ENCODE measurements around the gene KLRC2. TPM values are rescaled to one million over a fixed set of nuclear protein-coding genes. Genes with fewer than 3 reads are reported as not detected.
"Not testable (repeated sequence)": the region's sequence is repeated elsewhere in the genome, so short reads cannot be mapped to it uniquely, and the experiment has no call there.

Gene KLRC2
- total and polyA plus RNA-seq, 4 donors, result 9.7 to 29.0 (median 12.1) TPM

DNA sequence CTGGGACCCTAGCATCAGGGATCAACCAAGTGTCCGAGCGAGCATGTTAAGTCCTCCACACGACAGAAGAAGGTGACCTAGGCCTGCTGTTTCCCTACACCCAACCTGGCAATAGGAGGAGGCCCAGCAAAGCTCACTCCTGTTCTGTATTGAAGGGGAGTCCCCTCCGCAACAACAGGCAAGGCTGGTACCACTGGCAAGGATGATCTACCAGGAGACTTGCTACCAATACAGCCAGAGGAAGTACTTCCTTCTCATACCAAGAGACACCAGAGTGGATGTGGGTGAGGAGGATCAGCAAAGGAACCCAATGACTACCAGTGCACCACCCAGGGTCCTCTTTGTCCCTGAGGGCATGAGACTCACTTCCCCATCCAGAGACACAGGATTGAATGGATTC, 12.4 kb upstream of the KLRC2 start:
- no peaks in the 10 kb centered on the region for H3K36me3 ChIP-seq (ENCODE audit: control insufficient read depth, insufficient read depth, low read length)
- H3K27me3 ChIP-seq (ENCODE audit: control insufficient read depth, insufficient read depth, low read length), result no peaks in the 10 kb centered on the region
- WGBS (ENCODE audit: insufficient coverage), result no CpG with 5 or more reads among the region's 4 CpGs
- H3K9me3 ChIP-seq (ENCODE audit: control insufficient read depth, insufficient read depth, low read length), result no peaks in the 10 kb centered on the region
- no peak for DNase-seq (ENCODE audit: low read depth in 4 of 6, low spot score in 6 of 6)
- no peak overlapping the region for H3K4me3 ChIP-seq (ENCODE audit: low read depth, low read length)
- no peak overlapping the region for H3K27ac ChIP-seq (ENCODE audit: low read depth, low read length)
- no peaks in the 10 kb centered on the region for H3K4me1 ChIP-seq (ENCODE audit: control insufficient read depth, insufficient read depth, low read length)

DNA sequence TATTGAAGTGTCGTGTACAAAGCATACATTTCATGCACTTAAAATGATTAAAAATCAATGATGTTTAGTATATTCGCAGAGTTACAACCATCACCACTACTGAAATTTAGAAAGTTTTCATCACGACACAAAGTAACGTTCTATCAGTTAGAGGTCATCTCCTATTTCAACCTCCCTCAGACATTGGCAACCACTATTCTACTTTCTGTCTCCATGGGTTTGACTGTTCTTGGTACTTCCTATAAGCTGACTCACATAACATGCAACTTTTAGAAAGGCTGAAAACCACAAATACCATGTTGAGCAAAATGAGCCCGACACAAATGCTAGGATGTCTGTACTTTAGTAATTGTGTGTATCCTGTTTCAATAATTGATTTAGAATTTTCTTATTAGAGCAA, 10.2 kb upstream of the KLRC2 start:
- DNase-seq (ENCODE audit: low read depth in 4 of 6, low spot score in 6 of 6), result not testable (repeated sequence)

DNA sequence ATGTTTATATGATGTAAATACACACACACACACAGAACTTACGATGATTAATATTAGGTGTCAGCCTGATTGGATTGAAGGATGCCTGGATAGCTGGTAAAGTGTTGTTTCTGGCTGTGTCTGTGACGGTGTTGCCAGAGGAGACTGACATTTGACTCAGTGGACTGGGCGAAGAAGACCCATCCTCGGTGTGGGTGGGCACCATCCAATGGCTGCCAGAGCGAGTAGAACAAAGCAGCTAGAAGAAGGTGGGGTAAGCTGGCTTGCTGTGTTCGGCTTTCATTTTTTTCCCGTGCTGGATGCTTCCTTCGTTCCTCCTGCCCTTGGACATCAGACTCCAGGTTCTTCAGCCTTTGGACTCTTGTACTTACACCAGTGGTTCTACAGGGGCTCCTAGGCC, 5.3 kb upstream of the KLRC2 start:
- H3K4me3 ChIP-seq (ENCODE audit: low read depth, low read length); H3K4me1 ChIP-seq (ENCODE audit: control insufficient read depth, insufficient read depth, low read length); H3K36me3 ChIP-seq (ENCODE audit: control insufficient read depth, insufficient read depth, low read length); H3K27me3 ChIP-seq (ENCODE audit: control insufficient read depth, insufficient read depth, low read length); H3K9me3 ChIP-seq (ENCODE audit: control insufficient read depth, insufficient read depth, low read length); H3K27ac ChIP-seq (ENCODE audit: low read depth, low read length); DNase-seq (ENCODE audit: low read depth in 4 of 6, low spot score in 6 of 6): not testable (repeated sequence)
- WGBS (ENCODE audit: insufficient coverage), result 94% methylated on average over 6 of the region's 8 CpGs

More for the DNA sequence above, 10.2 kb upstream of the KLRC2 start:
- H3K36me3 ChIP-seq (ENCODE audit: control insufficient read depth, insufficient read depth, low read length); H3K9me3 ChIP-seq (ENCODE audit: control insufficient read depth, insufficient read depth, low read length); H3K27me3 ChIP-seq (ENCODE audit: control insufficient read depth, insufficient read depth, low read length); H3K4me1 ChIP-seq (ENCODE audit: control insufficient read depth, insufficient read depth, low read length); H3K27ac ChIP-seq (ENCODE audit: low read depth, low read length); H3K4me3 ChIP-seq (ENCODE audit: low read depth, low read length): not testable (repeated sequence)
- 80% methylated on average over 1 of the region's 5 CpGs for WGBS (ENCODE audit: insufficient coverage)

DNA sequence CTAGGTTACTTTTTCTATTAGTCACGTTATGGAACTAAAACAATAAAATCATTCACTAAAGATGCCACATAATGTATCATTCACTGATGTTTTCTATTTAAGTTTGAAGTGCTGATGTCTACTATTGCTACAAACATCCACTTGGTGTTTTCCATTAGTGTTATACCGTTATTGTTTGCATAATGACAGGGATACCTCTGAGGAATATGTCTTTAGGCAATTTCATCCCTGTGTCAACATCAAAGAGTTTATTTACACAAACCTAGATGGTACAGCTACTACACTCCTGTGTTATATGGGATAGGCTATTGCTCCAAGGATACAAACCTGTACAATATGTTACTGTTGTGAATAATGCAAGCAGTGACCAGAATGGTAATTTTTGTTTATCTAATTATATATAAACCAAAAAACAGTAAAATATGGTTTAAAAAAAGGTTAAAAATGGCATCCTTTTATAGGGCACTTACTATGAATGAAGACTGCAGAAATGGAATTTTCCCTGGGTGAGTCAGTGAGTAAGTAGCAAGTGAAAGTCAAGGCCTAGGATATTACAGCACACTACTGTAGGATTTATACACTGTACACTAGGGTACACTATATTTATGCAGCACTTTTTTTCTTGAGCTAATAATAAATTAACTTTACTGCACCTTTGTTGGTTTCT, 3.9 kb upstream of the KLRC2 start:
- DNase-seq (ENCODE audit: low read depth in 4 of 6, low spot score in 6 of 6); H3K27me3 ChIP-seq (ENCODE audit: control insufficient read depth, insufficient read depth, low read length); H3K9me3 ChIP-seq (ENCODE audit: control insufficient read depth, insufficient read depth, low read length); H3K4me1 ChIP-seq (ENCODE audit: control insufficient read depth, insufficient read depth, low read length); H3K36me3 ChIP-seq (ENCODE audit: control insufficient read depth, insufficient read depth, low read length); H3K4me3 ChIP-seq (ENCODE audit: low read depth, low read length); H3K27ac ChIP-seq (ENCODE audit: low read depth, low read length): not testable (repeated sequence)
- no CpG with 5 or more reads among the region's 2 CpGs for WGBS (ENCODE audit: insufficient coverage)

DNA sequence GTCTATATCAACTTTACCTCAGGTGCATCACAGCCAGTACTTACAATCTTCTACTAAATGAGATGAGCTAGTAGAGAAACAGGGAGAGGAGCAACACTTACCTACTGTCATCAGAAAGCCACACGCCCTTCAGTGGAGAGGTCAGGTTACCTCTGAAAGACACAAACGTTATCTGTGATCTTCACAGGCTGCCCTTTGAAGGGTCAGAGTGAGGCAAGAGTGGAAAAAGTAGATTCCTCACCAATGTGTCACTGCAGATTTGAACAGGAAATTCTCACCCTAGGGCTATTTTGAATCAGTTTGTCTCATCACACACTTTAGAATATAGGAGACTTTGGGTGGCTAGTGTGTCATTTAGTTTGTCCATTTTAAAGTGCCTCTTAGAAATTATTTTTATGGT, 1.8 kb upstream of the KLRC2 start:
- not testable (repeated sequence) for H3K4me3 ChIP-seq (ENCODE audit: low read depth, low read length)

DNA sequence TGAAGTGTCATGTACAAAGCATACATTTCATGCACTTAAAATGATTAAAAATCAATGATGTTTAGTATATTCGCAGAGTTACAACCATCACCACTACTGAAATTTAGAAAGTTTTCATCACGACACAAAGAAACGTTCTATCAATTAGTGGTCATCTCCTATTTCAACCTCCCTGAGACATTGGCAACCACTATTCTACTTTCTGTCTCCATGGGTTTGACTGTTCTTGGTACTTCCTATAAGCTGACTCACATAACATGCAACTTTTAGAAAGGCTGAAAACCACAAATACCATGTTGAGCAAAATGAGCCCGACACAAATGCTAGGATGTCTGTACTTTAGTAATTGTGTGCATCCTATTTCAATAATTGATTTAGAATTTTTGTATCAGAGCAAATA, 5.2 kb downstream of the KLRC2 start:
- H3K27ac ChIP-seq (ENCODE audit: low read depth, low read length); H3K4me3 ChIP-seq (ENCODE audit: low read depth, low read length); H3K4me1 ChIP-seq (ENCODE audit: control insufficient read depth, insufficient read depth, low read length); DNase-seq (ENCODE audit: low read depth in 4 of 6, low spot score in 6 of 6); H3K36me3 ChIP-seq (ENCODE audit: control insufficient read depth, insufficient read depth, low read length); H3K27me3 ChIP-seq (ENCODE audit: control insufficient read depth, insufficient read depth, low read length); H3K9me3 ChIP-seq (ENCODE audit: control insufficient read depth, insufficient read depth, low read length): not testable (repeated sequence)
- WGBS (ENCODE audit: insufficient coverage), result 100% methylated on average over 2 of the region's 4 CpGs

More for the DNA sequence above, 1.8 kb upstream of the KLRC2 start:
- not testable (repeated sequence) for DNase-seq (ENCODE audit: low read depth in 4 of 6, low spot score in 6 of 6); H3K36me3 ChIP-seq (ENCODE audit: control insufficient read depth, insufficient read depth, low read length); H3K9me3 ChIP-seq (ENCODE audit: control insufficient read depth, insufficient read depth, low read length); H3K27me3 ChIP-seq (ENCODE audit: control insufficient read depth, insufficient read depth, low read length); H3K4me1 ChIP-seq (ENCODE audit: control insufficient read depth, insufficient read depth, low read length); H3K27ac ChIP-seq (ENCODE audit: low read depth, low read length)
- no CpG with 5 or more reads among the region's 2 CpGs for WGBS (ENCODE audit: insufficient coverage)

DNA sequence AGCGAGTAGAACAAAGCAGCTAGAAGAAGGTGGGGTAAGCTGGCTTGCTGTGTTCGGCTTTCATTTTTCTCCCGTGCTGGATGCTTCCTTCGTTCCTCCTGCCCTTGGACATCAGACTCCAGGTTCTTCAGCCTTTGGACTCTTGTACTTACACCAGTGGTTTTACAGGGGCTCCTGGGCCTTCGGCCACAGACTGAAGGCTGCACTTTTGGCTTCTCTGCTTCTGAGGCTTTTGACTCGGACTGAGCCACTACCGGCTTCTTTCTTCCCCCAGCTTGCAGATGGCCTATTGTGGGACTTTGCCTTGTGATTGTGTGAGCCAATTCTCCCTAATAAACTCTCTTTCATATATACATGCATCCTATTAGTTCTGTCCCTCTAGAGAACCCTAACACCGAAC, 9.9 kb downstream of the KLRC2 start:
- not testable (repeated sequence) for DNase-seq (ENCODE audit: low read depth in 4 of 6, low spot score in 6 of 6)

DNA sequence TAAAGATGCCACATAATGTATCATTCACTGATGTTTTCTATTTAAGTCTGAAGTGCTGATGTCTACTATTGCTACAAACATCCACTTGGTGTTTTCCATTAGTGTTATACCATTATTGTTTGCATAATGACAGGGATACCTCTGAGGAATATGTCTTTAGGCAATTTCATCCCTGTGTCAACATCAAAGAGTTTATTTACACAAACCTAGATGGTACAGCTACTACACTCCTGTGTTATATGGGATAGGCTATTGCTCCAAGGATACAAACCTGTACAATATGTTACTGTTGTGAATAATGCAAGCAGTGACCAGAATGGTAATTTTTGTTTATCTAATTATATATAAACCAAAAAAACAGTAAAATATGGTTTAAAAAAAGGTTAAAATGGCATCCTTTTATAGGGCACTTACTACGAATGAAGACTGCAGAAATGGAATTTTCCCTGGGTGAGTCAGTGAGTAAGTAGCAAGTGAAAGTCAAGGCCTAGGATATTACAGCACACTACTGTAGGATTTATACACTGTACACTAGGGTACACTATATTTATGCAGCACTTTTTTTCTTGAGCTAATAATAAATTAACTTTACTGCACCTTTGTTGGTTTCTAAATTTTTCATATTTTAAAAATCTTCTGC, 11.4 kb downstream of the KLRC2 start:
- WGBS (ENCODE audit: insufficient coverage), result no CpG with 5 or more reads among the region's 1 CpG
- not testable (repeated sequence) for H3K27me3 ChIP-seq (ENCODE audit: control insufficient read depth, insufficient read depth, low read length); DNase-seq (ENCODE audit: low read depth in 4 of 6, low spot score in 6 of 6)

More for the DNA sequence above, 9.9 kb downstream of the KLRC2 start:
- H3K9me3 ChIP-seq (ENCODE audit: control insufficient read depth, insufficient read depth, low read length); H3K4me1 ChIP-seq (ENCODE audit: control insufficient read depth, insufficient read depth, low read length); H3K27ac ChIP-seq (ENCODE audit: low read depth, low read length); H3K36me3 ChIP-seq (ENCODE audit: control insufficient read depth, insufficient read depth, low read length); H3K27me3 ChIP-seq (ENCODE audit: control insufficient read depth, insufficient read depth, low read length); H3K4me3 ChIP-seq (ENCODE audit: low read depth, low read length): not testable (repeated sequence)
- WGBS (ENCODE audit: insufficient coverage), result 80% methylated on average over 4 of the region's 8 CpGs

DNA sequence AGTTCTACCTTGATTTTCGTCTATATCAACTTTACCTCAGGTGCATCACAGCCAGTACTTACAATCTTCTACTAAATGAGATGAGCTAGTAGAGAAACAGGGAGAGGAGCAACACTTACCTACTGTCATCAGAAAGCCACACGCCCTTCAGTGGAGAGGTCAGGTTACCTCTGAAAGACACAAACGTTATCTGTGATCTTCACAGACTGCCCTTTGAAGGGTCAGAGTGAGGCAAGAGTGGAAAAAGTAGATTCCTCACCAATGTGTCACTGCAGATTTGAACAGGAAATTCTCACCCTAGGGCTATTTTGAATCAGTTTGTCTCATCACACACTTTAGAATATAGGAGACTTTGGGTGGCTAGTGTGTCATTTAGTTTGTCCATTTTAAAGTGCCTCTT, 13.7 kb downstream of the KLRC2 start:
- not testable (repeated sequence) for H3K4me1 ChIP-seq (ENCODE audit: control insufficient read depth, insufficient read depth, low read length); H3K9me3 ChIP-seq (ENCODE audit: control insufficient read depth, insufficient read depth, low read length); H3K27me3 ChIP-seq (ENCODE audit: control insufficient read depth, insufficient read depth, low read length); H3K27ac ChIP-seq (ENCODE audit: low read depth, low read length); H3K4me3 ChIP-seq (ENCODE audit: low read depth, low read length); H3K36me3 ChIP-seq (ENCODE audit: control insufficient read depth, insufficient read depth, low read length); DNase-seq (ENCODE audit: low read depth in 4 of 6, low spot score in 6 of 6)
- WGBS (ENCODE audit: insufficient coverage), result no CpG with 5 or more reads among the region's 3 CpGs

More for the DNA sequence above, 11.4 kb downstream of the KLRC2 start:
- H3K36me3 ChIP-seq (ENCODE audit: control insufficient read depth, insufficient read depth, low read length); H3K9me3 ChIP-seq (ENCODE audit: control insufficient read depth, insufficient read depth, low read length); H3K4me3 ChIP-seq (ENCODE audit: low read depth, low read length); H3K4me1 ChIP-seq (ENCODE audit: control insufficient read depth, insufficient read depth, low read length); H3K27ac ChIP-seq (ENCODE audit: low read depth, low read length): not testable (repeated sequence)

DNA sequence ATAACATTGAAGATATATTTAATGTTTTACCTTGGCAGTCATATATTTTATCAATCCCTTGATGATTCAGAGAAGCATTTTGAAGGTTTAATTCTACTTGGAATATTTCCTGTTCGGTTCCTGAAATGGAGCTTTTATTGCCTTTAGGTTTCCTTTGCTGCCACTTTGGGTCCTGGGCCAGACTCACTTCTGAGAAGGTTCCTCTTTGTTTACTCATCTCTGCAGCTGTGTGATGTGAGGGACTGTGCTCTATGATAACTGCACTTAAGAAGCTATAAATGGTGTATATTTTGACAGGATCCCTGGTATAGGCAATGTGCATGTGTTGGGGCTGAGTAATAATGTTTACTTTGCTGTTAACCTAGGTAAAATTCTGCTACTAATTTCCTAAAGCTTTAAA, 15.5 kb downstream of the KLRC2 start, which contains the start of gene KLRC3:
Gene KLRC3 (minus strand): TSS at position 262 of the 400 bp plus-strand sequence. CDS start 45 bp downstream, at position 217.
- H3K27ac ChIP-seq (ENCODE audit: low read depth, low read length); H3K9me3 ChIP-seq (ENCODE audit: control insufficient read depth, insufficient read depth, low read length); DNase-seq (ENCODE audit: low read depth in 4 of 6, low spot score in 6 of 6); H3K4me1 ChIP-seq (ENCODE audit: control insufficient read depth, insufficient read depth, low read length); H3K27me3 ChIP-seq (ENCODE audit: control insufficient read depth, insufficient read depth, low read length); H3K36me3 ChIP-seq (ENCODE audit: control insufficient read depth, insufficient read depth, low read length): not testable (repeated sequence)
- peak within 1 kb of the TSS; percentile 18 for H3K4me3 ChIP-seq (ENCODE audit: low read depth, low read length)
- WGBS (ENCODE audit: insufficient coverage), result no CpG with 5 or more reads among the region's 1 CpG

Measured in spinal cord (tissue), 10 donors.